A673 (cell line): Measurements from ENCODE around the gene AGPAT3. TPM values are rescaled to one million over a fixed set of nuclear protein-coding genes. Genes with fewer than 3 reads are reported as not detected.

ENCODE experiments used
- BruUV-seq: library from RNA; stranded (reverse); fragments of 400-500 nt; replicated peaks from 2 replicates; lab custom pipeline; 2021; lab: Mats Ljungman, UMichigan
- CTCF ChIA-PET: fragments of 300-600 bp; sonication (Branson Sonifier 250); formaldehyde crosslinking; loops from one replicate; lab custom pipeline; 2022; ENCODE audit warnings: antibody characterized with exemption; lab: Charles Lee
- POLR2A ChIA-PET: fragments of 300-600 bp; sonication (Branson Sonifier 250); formaldehyde crosslinking; loops from one replicate; lab custom pipeline; 2022; ENCODE audit warnings: antibody characterized with exemption; ENCODE audit not compliant: low non-redundant PET; lab: Charles Lee
- DNase-seq: peaks from one replicate; pipeline ENCODE4 v3.0.0-alpha.2; 2015; ENCODE audit warnings: low spot score
- H3K27ac ChIP-seq: fragments of 200-600 bp; sonication (generic); 2 replicates; pipeline ENCODE4 v1.5.1; 2016; ENCODE audit warnings: mixed run types, low read depth, mild to moderate bottlenecking, mixed read lengths, antibody characterized with exemption, low read length; ENCODE audit not compliant: poor library complexity, severe bottlenecking
- H3K27me3 ChIP-seq: fragments of 200-600 bp; sonication (generic); replicated peaks from 2 replicates; pipeline ENCODE4 v1.6.1; 2017; ENCODE audit warnings: mixed run types, low read depth, mild to moderate bottlenecking, mixed read lengths, antibody characterized with exemption, low read length; ENCODE audit not compliant: insufficient read depth, poor library complexity
- H3K36me3 ChIP-seq: fragments of 200-600 bp; sonication (generic); 2 replicates; pipeline ENCODE4 v1.6.1; 2016; ENCODE audit warnings: mixed run types, mild to moderate bottlenecking, mixed read lengths, antibody characterized with exemption, low read length; ENCODE audit not compliant: insufficient read depth, poor library complexity, severe bottlenecking
- H3K4me1 ChIP-seq: fragments of 200-600 bp; sonication (generic); 2 replicates; pipeline ENCODE4 v1.6.1; 2017; ENCODE audit warnings: mixed run types, mild to moderate bottlenecking, mixed read lengths, antibody characterized with exemption, low read length; ENCODE audit not compliant: insufficient read depth, poor library complexity, severe bottlenecking
- H3K4me3 ChIP-seq: fragments of 200-600 bp; sonication (generic); 2 replicates; pipeline ENCODE4 v1.5.1; 2016; ENCODE audit warnings: low read depth, mixed run types, mild to moderate bottlenecking, mixed read lengths, low read length; ENCODE audit not compliant: poor library complexity, severe bottlenecking
- H3K9me3 ChIP-seq: fragments of 200-600 bp; sonication (generic); 2 replicates; pipeline ENCODE4 v1.6.1; 2016; ENCODE audit warnings: mixed run types, low read depth, mild to moderate bottlenecking, mixed read lengths, antibody characterized with exemption, low read length; ENCODE audit not compliant: poor library complexity, severe bottlenecking
- EZH2 ChIP-seq: fragments of 200-600 bp; sonication (generic); IDR thresholded peaks from 2 replicates; pipeline ENCODE4 v1.6.1; 2017; ENCODE audit warnings: borderline replicate concordance, low read depth, mild to moderate bottlenecking, mixed read lengths, antibody characterized with exemption, low read length; ENCODE audit not compliant: poor library complexity, severe bottlenecking
- intact Hi-C: fragments of 100-400 bp; cut with micrococcal nuclease; formaldehyde crosslinking; loops from one replicate; pipeline ENCODE4 v1.10.0; 2022; ENCODE audit not compliant: unreplicated experiment
- total RNA-seq: library from RNA; stranded (reverse); gene quantifications from 2 replicates; pipeline ENCODE4 v1.2.3, GENCODE V29; 2021
- TF ChIP-seq, protein P1 (sequence below): fragments of 300-800, 200-600 bp; sonication (generic); conservative IDR thresholded peaks from 2 replicates; pipeline ENCODE4 v1.5.1; 2017; ENCODE audit warnings: low read depth, mild to moderate bottlenecking, antibody characterized with exemption, low read length, moderate library complexity, mixed read lengths

AGPAT3 gene
- total RNA-seq, 1 experiment from 2014 or later: 69.6 TPM

DNA sequence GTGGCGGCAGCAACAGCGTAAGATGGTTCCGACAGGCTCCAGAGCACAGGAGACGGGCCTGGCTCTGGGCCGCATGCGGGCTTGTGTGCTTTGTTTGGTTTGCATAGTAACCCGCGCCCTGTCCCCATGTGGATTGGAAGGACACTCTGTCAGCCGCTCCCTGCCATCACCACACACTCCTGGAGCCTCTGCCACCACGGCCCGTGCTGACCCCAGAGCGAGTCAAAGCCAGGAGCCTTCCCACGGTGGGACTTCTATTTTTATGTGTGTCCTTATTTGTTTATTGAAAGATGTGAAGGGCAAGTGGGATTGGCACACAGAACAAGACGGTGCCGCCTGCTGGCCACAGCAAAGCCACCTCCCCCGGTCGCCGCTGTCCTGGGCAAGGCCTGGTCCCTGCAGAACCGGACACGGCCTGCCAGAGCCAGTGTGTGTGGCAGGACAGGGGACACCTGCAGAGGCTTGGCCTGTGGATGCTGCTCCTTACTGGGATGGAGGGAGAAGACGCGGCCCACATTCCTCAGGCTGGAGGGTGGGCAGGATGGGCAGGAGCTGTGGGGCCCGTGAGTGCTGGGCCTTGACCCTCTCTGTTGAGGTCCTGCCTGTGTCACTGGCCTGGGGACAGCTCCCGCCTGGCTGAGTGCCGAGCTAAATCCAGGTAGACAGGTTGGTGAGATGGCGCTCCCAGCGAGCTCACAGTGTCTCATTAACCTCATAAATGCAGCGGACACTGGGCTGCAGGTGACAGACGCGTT is 64.4 kb downstream of the AGPAT3 start:
- H3K27ac ChIP-seq: no peak overlapping the region
- no peaks in the 10 kb centered on the region for H3K4me1 ChIP-seq
- no TSS peak for BruUV-seq
- CTCF ChIA-PET: interaction anchor here (0.6 kb wide), 1 partner anchor 66 kb away, joined by 5 read pairs; no protein-coding TSS in a partner anchor
- no peak for TF ChIP-seq EZH2
- TF ChIP-seq, protein P1, sequence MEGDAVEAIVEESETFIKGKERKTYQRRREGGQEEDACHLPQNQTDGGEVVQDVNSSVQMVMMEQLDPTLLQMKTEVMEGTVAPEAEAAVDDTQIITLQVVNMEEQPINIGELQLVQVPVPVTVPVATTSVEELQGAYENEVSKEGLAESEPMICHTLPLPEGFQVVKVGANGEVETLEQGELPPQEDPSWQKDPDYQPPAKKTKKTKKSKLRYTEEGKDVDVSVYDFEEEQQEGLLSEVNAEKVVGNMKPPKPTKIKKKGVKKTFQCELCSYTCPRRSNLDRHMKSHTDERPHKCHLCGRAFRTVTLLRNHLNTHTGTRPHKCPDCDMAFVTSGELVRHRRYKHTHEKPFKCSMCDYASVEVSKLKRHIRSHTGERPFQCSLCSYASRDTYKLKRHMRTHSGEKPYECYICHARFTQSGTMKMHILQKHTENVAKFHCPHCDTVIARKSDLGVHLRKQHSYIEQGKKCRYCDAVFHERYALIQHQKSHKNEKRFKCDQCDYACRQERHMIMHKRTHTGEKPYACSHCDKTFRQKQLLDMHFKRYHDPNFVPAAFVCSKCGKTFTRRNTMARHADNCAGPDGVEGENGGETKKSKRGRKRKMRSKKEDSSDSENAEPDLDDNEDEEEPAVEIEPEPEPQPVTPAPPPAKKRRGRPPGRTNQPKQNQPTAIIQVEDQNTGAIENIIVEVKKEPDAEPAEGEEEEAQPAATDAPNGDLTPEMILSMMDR: no peak
- POLR2A ChIA-PET: no interaction called here
- H3K36me3 ChIP-seq: peaks cover 2% of the 10 kb centered on the region
- H3K27me3 ChIP-seq: no peaks in the 10 kb centered on the region
- no peak overlapping the region for H3K4me3 ChIP-seq
- no peaks in the 10 kb centered on the region for H3K9me3 ChIP-seq
- intact Hi-C loops: loop anchor here (10.0 kb wide), 1 partner anchor 65 kb away; the partner anchor contains the start of gene AGPAT3
- no peak for DNase-seq

DNA sequence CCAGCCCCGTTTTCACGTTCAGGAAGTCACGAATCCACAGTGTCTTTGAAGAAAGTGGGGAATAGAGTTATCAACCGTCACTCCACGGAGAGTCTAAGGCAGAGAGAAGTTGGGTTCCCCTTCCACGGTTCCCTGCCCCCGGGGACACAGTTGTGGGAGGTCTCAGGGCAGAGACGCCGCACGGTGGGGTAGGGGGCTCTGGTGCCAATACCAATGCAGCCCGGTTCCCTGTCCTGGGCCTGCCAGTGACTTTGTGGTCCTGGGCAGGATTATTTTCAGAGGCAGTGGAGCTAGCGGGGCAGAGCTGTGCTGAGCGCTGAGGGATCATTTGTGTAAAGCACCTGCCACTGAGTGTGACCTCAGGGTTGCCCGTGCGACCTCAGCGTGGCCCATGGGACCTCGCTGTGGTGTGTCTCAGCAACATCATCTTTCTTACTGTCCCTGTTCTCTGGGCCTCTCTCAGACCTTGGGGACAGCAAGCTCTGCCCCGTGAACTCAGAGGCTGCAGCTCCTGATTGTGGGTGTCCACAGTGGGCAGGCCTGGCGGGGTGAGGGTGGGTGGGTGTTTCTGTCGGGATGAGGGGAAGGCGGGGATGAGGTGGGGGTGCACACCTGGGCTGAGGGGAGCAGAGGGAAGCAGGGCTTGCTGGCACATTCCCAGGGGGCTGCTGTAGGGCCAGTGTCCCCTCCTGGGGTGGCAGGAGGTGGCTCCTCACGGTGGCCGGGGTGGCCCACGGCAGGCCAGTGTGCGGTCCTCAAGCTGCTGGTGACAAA is 65.2 kb downstream of the AGPAT3 start:
- Histone ChIP-seq H3K4me3 (no peak overlapping the region), H3K27me3 (no peaks in the 10 kb centered on the region), H3K36me3 (peaks cover 2% of the 10 kb centered on the region), H3K9me3 (no peaks in the 10 kb centered on the region), H3K27ac (no peak overlapping the region), H3K4me1 (no peaks in the 10 kb centered on the region)
- POLR2A ChIA-PET: no interaction called here
- CTCF ChIA-PET: no interaction called here
- intact Hi-C loops: no loop called here
- no TSS peak for BruUV-seq
- TF ChIP-seq EZH2: no peak
- TF ChIP-seq, protein P1: no peak
- DNase-seq: no peak

DNA sequence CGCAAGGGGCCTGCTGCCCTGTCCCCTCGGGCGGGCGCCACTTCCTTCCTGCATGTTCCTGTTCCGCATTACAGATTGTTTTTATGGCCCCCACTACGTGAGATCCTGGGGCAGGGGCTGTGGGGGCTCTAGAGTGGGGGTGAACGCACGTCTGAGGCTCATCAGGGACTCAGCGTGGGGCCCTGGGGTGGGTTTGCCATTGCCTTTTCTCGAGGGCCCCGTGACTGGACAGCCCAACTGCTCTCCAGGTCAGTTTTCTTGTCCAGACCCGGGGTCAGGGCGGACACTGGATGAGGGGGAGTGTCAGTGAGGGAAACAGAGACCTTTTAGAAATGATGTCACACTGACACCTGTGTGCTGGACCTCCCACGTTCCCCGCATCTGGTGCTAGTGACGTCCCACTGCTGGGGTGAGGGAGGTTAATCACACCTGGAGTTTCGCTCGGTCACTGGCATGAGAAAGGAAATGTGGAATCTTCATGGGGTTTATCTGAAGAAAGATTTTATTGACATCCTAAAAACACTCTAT is 65.9 kb downstream of the AGPAT3 start:
- ChIA-PET POLR2A (no interaction called here), CTCF (no interaction called here)
- H3K27me3 ChIP-seq: no peaks in the 10 kb centered on the region
- no peaks in the 10 kb centered on the region for H3K4me1 ChIP-seq
- H3K27ac ChIP-seq: no peak overlapping the region
- no TSS peak for BruUV-seq
- no peak for DNase-seq
- no peaks in the 10 kb centered on the region for H3K9me3 ChIP-seq
- intact Hi-C loops: no loop called here
- H3K36me3 ChIP-seq: peaks cover 2% of the 10 kb centered on the region
- H3K4me3 ChIP-seq: no peak overlapping the region
- TF ChIP-seq, protein P1: no peak
- TF ChIP-seq EZH2: no peak
